Measurements from ENCODE around the gene AGAP5.

GRCh38 chr10:73645251-73645650 is 52.7 kb downstream of the AGAP5 start:
- TF ChIP-seq CTCF (IDR thresholded peaks at IDR 0.05) (no peak), EZH2phosphoT487 (IDR thresholded peaks at IDR 0.05; ENCODE audit: borderline replicate concordance, low read depth) (no peak), RFX5 (IDR thresholded peaks at IDR 0.05; ENCODE audit: low read length) (no peak), JUND (IDR thresholded peaks at IDR 0.05) (no peak), POLR2AphosphoS5 (IDR thresholded peaks at IDR 0.05; ENCODE audit: low read depth, low read length) (no peak), SIN3A (IDR thresholded peaks at IDR 0.05; ENCODE audit: borderline replicate concordance, low read depth, low read length) (no peak), REST (IDR thresholded peaks at IDR 0.05; ENCODE audit: low read depth, low read length) (no peak), GATA2 (CRISPR knock-in tag; IDR thresholded peaks at IDR 0.05) (no peak), NFIC (IDR thresholded peaks at IDR 0.05; ENCODE audit: borderline replicate concordance) (no peak), RAD21 (IDR thresholded peaks at IDR 0.05; ENCODE audit: low read length) (no peak), TCF12 (IDR thresholded peaks at IDR 0.05) (no peak)
